Karpas-422 (cell line): ENCODE measurements around the gene SPAG16. TPM values are rescaled to one million over a fixed set of nuclear protein-coding genes. Genes with fewer than 3 reads are reported as not detected.

Experiments used
- DNase-seq: peaks from one replicate; pipeline ENCODE4 v3.0.0-alpha.2; 2015
- H2AFZ ChIP-seq: fragments of 200-600 bp; sonication (generic); 2 replicates; pipeline ENCODE4 v1.6.1; 2014; ENCODE audit warnings: antibody characterized with exemption, low read length, mixed read lengths
- H3K27ac ChIP-seq: fragments of 200-600 bp; sonication (generic); 2 replicates; pipeline ENCODE4 v1.5.1; 2014; ENCODE audit warnings: mild to moderate bottlenecking, low read length, moderate library complexity
- H3K27me3 ChIP-seq: fragments of 200-600 bp; sonication (generic); 2 replicates; pipeline ENCODE4 v1.6.1; 2014; ENCODE audit warnings: low read length, mixed read lengths
- H3K36me3 ChIP-seq: fragments of 200-600 bp; sonication (generic); 2 replicates; pipeline ENCODE4 v1.6.1; 2014; ENCODE audit warnings: low read length, mixed read lengths; ENCODE audit not compliant: insufficient read depth
- H3K4me1 ChIP-seq: fragments of 200-600 bp; sonication (generic); 2 replicates; pipeline ENCODE4 v1.6.1; 2014; ENCODE audit warnings: mild to moderate bottlenecking, low read length, mixed read lengths
- H3K4me2 ChIP-seq: fragments of 200-600 bp; sonication (generic); 2 replicates; pipeline ENCODE4 v1.6.1; 2014; ENCODE audit warnings: low read length, low read depth, mild to moderate bottlenecking; ENCODE audit not compliant: poor library complexity, severe bottlenecking
- H3K4me3 ChIP-seq: fragments of 200-600 bp; sonication (generic); 2 replicates; pipeline ENCODE4 v1.5.1; 2014; ENCODE audit warnings: mild to moderate bottlenecking, antibody characterized with exemption, low read length, mixed read lengths
- H3K79me2 ChIP-seq: fragments of 200-600 bp; sonication (generic); 2 replicates; pipeline ENCODE4 v1.6.1; 2014; ENCODE audit warnings: mild to moderate bottlenecking, low read length, mixed read lengths
- H3K9ac ChIP-seq: fragments of 200-600 bp; sonication (generic); 2 replicates; pipeline ENCODE4 v1.6.0; 2014; ENCODE audit warnings: low read length
- H3K9me2 ChIP-seq: fragments of 200-600 bp; sonication (generic), shearing (Covaris generic); replicated peaks from 2 replicates; pipeline ENCODE4 v1.6.0; 2014; ENCODE audit warnings: mild to moderate bottlenecking, low read length, moderate library complexity; ENCODE audit not compliant: insufficient read depth
- H3K9me3 ChIP-seq: fragments of 300-700, 200-600 bp; sonication (generic); 2 replicates; pipeline ENCODE4 v1.6.1; 2014; ENCODE audit warnings: low read length, mixed read lengths
- H4K20me1 ChIP-seq: fragments of 200-600 bp; sonication (generic); 2 replicates; pipeline ENCODE4 v1.6.1; 2014; ENCODE audit warnings: mild to moderate bottlenecking, antibody characterized with exemption, low read length, low read depth; ENCODE audit not compliant: insufficient read depth
- total RNA-seq: library from RNA; depleted of rRNA; stranded (reverse); fragments of >200 nt; shearing (Covaris generic); gene quantifications from 2 replicates; pipeline ENCODE4 v1.2.3, GENCODE V29; 2014; ENCODE audit warnings: low replicate concordance

The SPAG16 gene
- total RNA-seq, 1 experiment from 2014 or later: 67.8 TPM

DNA sequence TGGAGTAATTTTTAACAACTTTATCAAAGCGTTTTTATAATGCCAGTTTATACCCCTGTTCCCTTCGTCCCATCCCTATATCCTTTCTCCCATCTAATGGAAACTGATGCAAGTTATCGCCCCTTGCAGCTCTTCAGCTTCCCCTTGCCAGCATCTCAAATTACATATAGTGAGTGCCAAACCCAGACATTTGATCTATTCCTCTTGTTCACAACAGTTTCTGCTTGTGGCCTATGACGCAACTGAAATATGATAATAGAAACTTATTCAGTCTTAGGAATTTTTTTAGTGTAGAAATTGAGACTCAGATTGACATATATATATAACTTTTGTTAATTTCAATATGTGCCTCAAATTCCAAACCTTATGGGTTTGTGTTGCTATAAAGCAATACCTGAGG lies 564.4 kb downstream of the SPAG16 start:
- H3K4me2 ChIP-seq: no peak overlapping the region
- peaks cover 10% of the 10 kb centered on the region for H3K9me3 ChIP-seq
- no peaks in the 10 kb centered on the region for H3K36me3 ChIP-seq
- H3K4me3 ChIP-seq: no peak overlapping the region
- no peaks in the 10 kb centered on the region; the same call in 1 of the 2 replicates for H3K9me2 ChIP-seq
- no peaks in the 10 kb centered on the region for H3K4me1 ChIP-seq
- no peak for DNase-seq
- H3K9ac ChIP-seq: no peak overlapping the region
- no peaks in the 10 kb centered on the region for H3K27me3 ChIP-seq
- no peaks in the 10 kb centered on the region for H4K20me1 ChIP-seq
- no peak overlapping the region for H3K27ac ChIP-seq
- no peaks in the 10 kb centered on the region for H3K79me2 ChIP-seq
- no peak overlapping the region for H2AFZ ChIP-seq

DNA sequence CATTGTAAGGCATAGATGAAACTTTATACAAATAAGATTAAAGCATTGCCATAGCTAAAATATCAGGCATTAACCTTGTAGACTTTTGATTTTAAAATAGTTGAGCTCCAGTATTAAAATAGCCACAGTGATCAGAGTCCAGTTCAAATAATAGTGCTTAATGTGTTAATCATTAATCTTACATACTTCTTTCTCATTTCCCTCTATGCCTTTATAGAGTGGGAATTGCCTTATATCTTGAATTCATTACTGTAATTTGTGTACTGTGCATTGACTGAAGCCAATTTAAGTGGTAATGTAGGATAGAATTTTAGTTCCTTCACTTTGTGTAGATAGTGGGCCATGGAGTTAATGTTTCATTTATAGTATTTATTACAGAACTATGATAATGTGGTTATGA lies 577.4 kb downstream of the SPAG16 start:
- no peaks in the 10 kb centered on the region for H3K36me3 ChIP-seq
- no peaks in the 10 kb centered on the region for H3K9me2 ChIP-seq
- H3K4me1 ChIP-seq: no peaks in the 10 kb centered on the region
- no peak overlapping the region for H3K4me2 ChIP-seq
- H2AFZ ChIP-seq: no peak overlapping the region
- H3K9ac ChIP-seq: no peak overlapping the region
- no peak for DNase-seq
- H3K27me3 ChIP-seq: no peaks in the 10 kb centered on the region
- peaks cover 22% of the 10 kb centered on the region; the same call in 1 of the 2 replicates for H3K9me3 ChIP-seq
- H3K4me3 ChIP-seq: no peak overlapping the region
- no peak overlapping the region for H3K27ac ChIP-seq
- no peaks in the 10 kb centered on the region for H4K20me1 ChIP-seq
- H3K79me2 ChIP-seq: no peaks in the 10 kb centered on the region

DNA sequence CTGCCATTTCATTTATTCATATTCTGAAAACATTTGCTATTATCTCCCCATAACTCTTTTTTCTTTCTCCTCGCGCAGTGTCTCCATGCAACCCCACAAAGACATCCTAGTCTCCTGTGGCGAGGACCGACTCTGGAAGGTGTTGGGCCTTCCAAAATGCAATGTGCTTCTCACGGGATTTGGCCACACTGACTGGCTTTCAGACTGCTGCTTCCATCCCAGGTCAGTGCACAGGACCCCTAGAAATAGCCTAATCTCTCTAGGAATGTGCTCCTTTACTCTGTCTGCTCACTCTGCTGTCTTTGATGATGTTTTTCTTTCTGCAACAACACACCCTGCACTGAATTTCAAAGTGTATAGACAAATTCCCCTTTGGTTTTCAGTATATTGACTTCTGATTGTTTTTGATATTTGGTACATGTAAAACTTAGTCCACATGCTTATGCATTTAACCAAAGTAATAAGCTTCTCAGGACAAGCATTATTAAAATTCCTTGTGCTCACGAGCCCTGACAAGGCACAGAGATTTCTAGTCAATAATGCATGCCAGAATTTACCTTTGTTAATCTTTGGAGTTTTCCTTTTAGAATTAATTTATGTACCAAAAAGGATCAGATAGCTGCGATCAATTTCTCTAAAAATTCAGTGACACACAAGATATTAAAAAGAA lies 578.3 kb downstream of the SPAG16 start:
- H3K9me2 ChIP-seq: no peaks in the 10 kb centered on the region
- no peaks in the 10 kb centered on the region for H3K27me3 ChIP-seq

DNA sequence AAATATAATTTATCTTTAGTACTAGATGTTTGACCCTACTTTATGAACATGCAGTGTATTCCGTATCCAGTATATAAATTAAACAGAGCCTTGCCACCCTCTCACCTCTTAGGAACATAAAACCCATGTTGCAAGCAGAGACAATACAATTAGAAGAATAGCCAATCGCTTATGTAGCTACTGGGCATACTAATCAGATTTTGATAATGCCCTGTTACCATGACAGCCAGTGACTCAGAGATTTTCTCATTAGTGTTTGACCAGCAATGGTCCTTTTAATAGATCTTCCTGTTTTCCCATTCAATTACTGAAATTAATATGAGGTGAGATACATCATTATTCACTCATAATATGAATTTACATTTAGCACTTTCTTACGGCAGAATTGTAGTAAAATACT lies 579.3 kb downstream of the SPAG16 start:
- Histone ChIP-seq H3K9me2 (no peaks in the 10 kb centered on the region), H2AFZ (no peak overlapping the region), H3K4me1 (no peaks in the 10 kb centered on the region), H3K36me3 (no peaks in the 10 kb centered on the region), H4K20me1 (no peaks in the 10 kb centered on the region), H3K9ac (no peak overlapping the region), H3K27me3 (no peaks in the 10 kb centered on the region), H3K4me3 (no peak overlapping the region), H3K27ac (no peak overlapping the region), H3K79me2 (no peaks in the 10 kb centered on the region), H3K4me2 (no peak overlapping the region), H3K9me3 (peaks cover 24% of the 10 kb centered on the region; the same call in 1 of the 2 replicates)
- no peak for DNase-seq

More for the DNA sequence above, 578.3 kb downstream of the SPAG16 start:
- H4K20me1 ChIP-seq: no peaks in the 10 kb centered on the region
- H3K79me2 ChIP-seq: no peaks in the 10 kb centered on the region
- peaks cover 22% of the 10 kb centered on the region; the same call in 1 of the 2 replicates for H3K9me3 ChIP-seq
- no peaks in the 10 kb centered on the region for H3K36me3 ChIP-seq
- no peak for DNase-seq
- H2AFZ ChIP-seq: no peak overlapping the region
- no peak overlapping the region for H3K4me2 ChIP-seq
- H3K4me1 ChIP-seq: no peaks in the 10 kb centered on the region
- no peak overlapping the region for H3K4me3 ChIP-seq
- no peak overlapping the region for H3K27ac ChIP-seq
- no peak overlapping the region for H3K9ac ChIP-seq

DNA sequence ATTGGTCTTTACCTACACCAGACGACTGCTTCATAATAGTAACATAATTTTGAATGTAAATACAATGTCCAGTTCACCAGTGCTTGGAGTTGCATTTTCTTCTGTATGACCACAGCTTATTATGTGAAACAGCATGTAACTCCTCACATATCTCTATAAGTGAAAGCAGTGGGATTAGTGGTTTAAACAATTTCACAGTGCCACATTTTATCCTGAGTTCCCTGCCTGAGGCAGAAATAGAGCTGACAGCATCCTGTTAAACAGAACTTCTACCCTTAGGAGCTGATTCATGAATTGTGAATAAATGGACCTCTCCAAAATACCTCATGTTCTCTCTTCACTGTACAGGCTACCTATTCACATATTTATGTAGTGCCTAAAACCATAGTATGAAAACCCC lies 584.3 kb downstream of the SPAG16 start:
- H3K4me3 ChIP-seq: no peak overlapping the region
- no peaks in the 10 kb centered on the region for H4K20me1 ChIP-seq
- no peak overlapping the region for H3K27ac ChIP-seq

DNA sequence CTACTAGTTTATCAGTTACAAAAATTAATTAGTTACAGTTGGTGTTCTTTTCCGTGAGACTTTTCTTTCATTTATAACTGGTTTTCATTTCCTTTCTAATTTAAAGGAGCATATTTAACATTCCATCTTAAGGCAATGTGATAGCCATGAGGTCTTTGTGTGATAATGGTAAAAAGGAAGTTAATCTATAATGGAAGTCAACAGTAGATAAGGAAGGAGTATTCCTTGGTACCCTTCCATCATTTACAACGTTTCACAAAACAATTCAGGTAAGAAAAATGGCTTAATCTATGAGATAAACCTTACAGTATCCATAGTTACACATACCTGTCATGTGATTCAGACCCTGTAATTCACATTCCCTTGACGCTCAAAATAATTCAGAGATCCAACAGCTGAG lies 601.2 kb downstream of the SPAG16 start:
- DNase-seq: no peak
- H3K4me3 ChIP-seq: no peak overlapping the region

More for the DNA sequence above, 584.3 kb downstream of the SPAG16 start:
- DNase-seq: no peak
- Histone ChIP-seq H3K4me2 (no peak overlapping the region), H3K9me3 (peaks cover 26% of the 10 kb centered on the region; the same call in 1 of the 2 replicates), H3K79me2 (no peaks in the 10 kb centered on the region), H2AFZ (no peak overlapping the region), H3K4me1 (no peaks in the 10 kb centered on the region), H3K9me2 (no peaks in the 10 kb centered on the region), H3K27me3 (no peaks in the 10 kb centered on the region), H3K9ac (no peak overlapping the region), H3K36me3 (no peaks in the 10 kb centered on the region)

DNA sequence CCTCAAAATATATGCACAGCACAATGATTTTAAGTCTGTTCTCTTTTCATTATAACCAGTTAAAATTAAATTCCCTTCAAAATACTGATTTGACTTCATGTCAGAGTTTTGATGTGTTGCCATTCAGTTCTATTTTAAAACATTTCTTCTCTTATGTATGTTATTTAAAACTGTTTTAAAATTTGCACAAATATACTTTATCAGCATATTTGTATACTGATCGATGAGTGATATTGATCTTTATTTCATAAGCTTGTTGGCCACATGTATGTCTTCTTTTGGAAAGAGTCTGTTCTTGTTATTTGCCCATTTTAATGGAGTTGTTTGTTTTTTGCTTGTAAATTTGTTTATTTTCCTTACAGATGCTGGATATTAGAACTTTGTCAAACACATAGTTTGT lies 630.2 kb downstream of the SPAG16 start:
- no peak overlapping the region for H3K4me3 ChIP-seq
- no peak for DNase-seq
- no peaks in the 10 kb centered on the region for H3K36me3 ChIP-seq
- H2AFZ ChIP-seq: no peak overlapping the region
- H3K9me3 ChIP-seq: peaks cover 6% of the 10 kb centered on the region; the same call in 1 of the 2 replicates
- H3K4me2 ChIP-seq: no peak overlapping the region
- H3K27me3 ChIP-seq: no peaks in the 10 kb centered on the region
- no peaks in the 10 kb centered on the region for H4K20me1 ChIP-seq
- no peaks in the 10 kb centered on the region for H3K4me1 ChIP-seq
- no peaks in the 10 kb centered on the region for H3K9me2 ChIP-seq
- no peaks in the 10 kb centered on the region for H3K79me2 ChIP-seq
- H3K27ac ChIP-seq: no peak overlapping the region
- H3K9ac ChIP-seq: no peak overlapping the region

More for the DNA sequence above, 601.2 kb downstream of the SPAG16 start:
- H3K4me1 ChIP-seq: no peaks in the 10 kb centered on the region
- no peaks in the 10 kb centered on the region for H3K36me3 ChIP-seq
- H3K9ac ChIP-seq: no peak overlapping the region
- H3K9me2 ChIP-seq: no peaks in the 10 kb centered on the region
- H2AFZ ChIP-seq: no peak overlapping the region
- H4K20me1 ChIP-seq: no peaks in the 10 kb centered on the region
- no peak overlapping the region for H3K4me2 ChIP-seq
- no peaks in the 10 kb centered on the region for H3K27me3 ChIP-seq
- no peak overlapping the region for H3K27ac ChIP-seq
- no peaks in the 10 kb centered on the region for H3K79me2 ChIP-seq
- peaks cover 45% of the 10 kb centered on the region for H3K9me3 ChIP-seq

DNA sequence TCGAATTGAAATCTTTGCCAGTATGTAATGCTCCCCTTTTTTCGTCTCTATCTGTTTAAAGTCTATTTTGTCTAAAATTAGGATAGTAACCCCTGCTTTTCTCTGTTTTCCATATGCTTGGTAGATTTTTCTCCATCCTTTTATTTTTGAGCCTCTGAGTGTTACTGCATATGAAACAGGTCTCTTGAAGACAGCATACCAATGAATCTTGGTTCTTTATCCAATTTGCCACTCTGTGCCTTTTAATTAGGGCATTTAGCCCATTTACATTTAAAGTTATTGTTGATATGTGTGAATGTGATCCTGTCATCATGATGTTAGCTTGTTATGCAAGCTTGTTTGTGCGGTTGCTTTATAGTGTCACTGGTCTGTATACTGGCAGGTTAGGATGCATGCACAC lies 635.8 kb downstream of the SPAG16 start:
- Histone ChIP-seq H3K79me2 (no peaks in the 10 kb centered on the region), H3K9ac (no peak overlapping the region), H3K27me3 (no peaks in the 10 kb centered on the region), H3K4me3 (no peak overlapping the region), H3K4me1 (no peaks in the 10 kb centered on the region), H3K27ac (no peak overlapping the region), H3K36me3 (no peaks in the 10 kb centered on the region), H3K9me2 (no peaks in the 10 kb centered on the region), H3K4me2 (no peak overlapping the region), H4K20me1 (no peaks in the 10 kb centered on the region), H3K9me3 (peaks cover 18% of the 10 kb centered on the region), H2AFZ (no peak overlapping the region)
- no peak for DNase-seq
